ENCODE data around the gene CHST15. TPM values are rescaled to one million over a fixed set of nuclear protein-coding genes. Genes with fewer than 3 reads are reported as not detected.

Gene CHST15
- total RNA-seq, 8 experiments from 2014 or later, result 0.31 to 26.5 (median 15.6) TPM; not detected in 1

GRCh38 chr10:123965973-123966895, 127.2 kb downstream of the CHST15 start:
- H3K4me3 ChIP-seq, result no peak overlapping the region
- WGBS, 10 experiments, result 20 to 89% (median 57%) methylated on average over 1 to 4 of the region's 13 CpGs; no CpG with 5 or more reads in 3 of the 10 experiments
- peak in 1 of 8 experiments; percentile 17 for ATAC-seq (replicated peaks in 6 of 8)
- H3K27ac ChIP-seq, result no peak overlapping the region
- in situ Hi-C loops (cut with MboI; ENCODE audit: low pct_unique_long_range_greater_than_20kb in 2 of 9, low sequenced_read_pairs in 9 of 9, unreplicated experiment in 9 of 9), result loop anchor here (5.0 to 10.0 kb wide), 3 partner anchors 381 to 389 kb away; no protein-coding TSS in a partner anchor
- H3K4me1 ChIP-seq (replicated peaks in 1 of 2), result peaks cover 0 to 5% of the 10 kb centered on the region in 2 donors

DNA sequence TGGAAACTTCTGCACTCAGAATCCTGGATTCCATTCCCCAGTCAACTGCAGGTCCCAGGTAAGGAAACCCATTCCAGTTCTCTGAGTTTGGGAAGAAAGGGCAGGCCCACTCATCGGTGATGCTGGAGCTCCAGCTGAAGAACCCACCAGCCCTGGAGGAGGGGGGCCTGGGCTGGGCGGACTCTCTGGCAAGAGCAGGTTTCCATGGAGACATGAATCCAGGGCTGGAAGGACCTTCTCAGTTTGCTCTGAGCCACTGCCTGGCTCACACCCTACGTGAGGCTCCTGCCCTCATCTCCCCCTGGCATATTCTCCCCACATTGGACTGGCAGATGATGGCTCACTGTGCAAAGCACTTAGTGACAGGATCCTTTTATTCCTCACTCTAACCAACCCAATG, 128.4 kb downstream of the CHST15 start:
- 20 to 80% (median 67%) methylated on average over 1 to 3 of the region's 3 CpGs; no CpG with 5 or more reads in 5 of the 10 experiments for WGBS, 10 experiments
- ATAC-seq (replicated peaks in 6 of 8), result peak in 2 of 8 experiments; percentile 28 to 67
- in situ Hi-C loops (cut with MboI; ENCODE audit: low pct_unique_long_range_greater_than_20kb in 2 of 9, low sequenced_read_pairs in 9 of 9, unreplicated experiment in 9 of 9), result loop anchor here (5.0 to 10.0 kb wide), 3 partner anchors 380 to 388 kb away; no protein-coding TSS in a partner anchor
- Histone ChIP-seq H3K4me1 (replicated peaks in 1 of 2) (peaks cover 0 to 5% of the 10 kb centered on the region in 2 donors), H3K27ac (no peak overlapping the region), H3K4me3 (no peak overlapping the region)

- peak in 1 of 8 experiments; percentile 34 for ATAC-seq (replicated peaks in 6 of 8)
- in situ Hi-C loops (cut with MboI; ENCODE audit: low pct_unique_long_range_greater_than_20kb in 2 of 9, low sequenced_read_pairs in 9 of 9, unreplicated experiment in 9 of 9), result loop anchor here in 6 of 9 experiments (10.0 kb wide), 1 partner anchor 378 kb away; no protein-coding TSS in a partner anchor
- H3K27ac ChIP-seq, result no peak overlapping the region
- no peak overlapping the region for H3K4me3 ChIP-seq
- WGBS, 10 experiments, result 0 to 87% (median 77%) methylated on average over 1 to 6 of the region's 10 CpGs; no CpG with 5 or more reads in 2 of the 10 experiments
- peaks cover 0 to 5% of the 10 kb centered on the region in 2 donors for H3K4me1 ChIP-seq (replicated peaks in 1 of 2)
Observed at GRCh38 chr10:123962756-123963530, 130.5 kb downstream of the CHST15 start.

- in situ Hi-C loops (cut with MboI; ENCODE audit: low pct_unique_long_range_greater_than_20kb in 2 of 9, low sequenced_read_pairs in 9 of 9, unreplicated experiment in 9 of 9), result no loop called here
- 0 to 52% (median 17%) methylated on average over 1 to 2 of the region's 2 CpGs; no CpG with 5 or more reads in 3 of the 10 experiments for WGBS, 10 experiments
- no peak overlapping the region for H3K4me3 ChIP-seq
- ATAC-seq (replicated peaks in 6 of 8), result no peak
- H3K4me1 ChIP-seq (replicated peaks in 1 of 2), result no peaks in the 10 kb centered on the region
- no peak overlapping the region for H3K27ac ChIP-seq
Observed at GRCh38 chr10:123958241-123958640, 135.2 kb downstream of the CHST15 start.

Other genes with a start within 250 kb of the CHST15 start
- gene CPXM2, start 201.8 kb downstream of the CHST15 start, total RNA-seq, result 1 to 10 TPM in 2 of 8 experiments, under 1 TPM in 5, not detected in 1; 0.05 to 4.6 (median 0.38) TPM